HTR-8/SVneo (cell line): Measurements from ENCODE around the gene DIO1.

Source experiments
- DNase-seq: peaks from one replicate; pipeline ENCODE4 v3.0.0; 2011; ENCODE audit warnings: low spot score, mixed read lengths; ENCODE audit not compliant: insufficient read length
- FAIRE-seq: peaks from 2 replicates; lab custom pipeline; 2011; peaks lifted over from hg19 to GRCh38; lab: Jason Lieb, UNC

Gene DIO1

GRCh38 chr1:53936430-53936829 is 42.4 kb downstream of the DIO1 start:
- DNase-seq = no peak
- no peak for FAIRE-seq

- FAIRE-seq (no peak), DNase-seq (no peak)
Measured at GRCh38 chr1:53938136-53938830, 44.3 kb downstream of the DIO1 start.

- FAIRE-seq = no peak
Measured at GRCh38 chr1:53942127-53942957, 48.4 kb downstream of the DIO1 start.

GRCh38 chr1:53943090-53943489 is 49.1 kb downstream of the DIO1 start:
- FAIRE-seq (no peak), DNase-seq (no peak)

More at GRCh38 chr1:53942127-53942957, 48.4 kb downstream of the DIO1 start:
- DNase-seq = no peak

- no peak for DNase-seq
- no peak for FAIRE-seq
Measured at GRCh38 chr1:53943490-53944043, 49.6 kb downstream of the DIO1 start.

- DNase-seq (no peak), FAIRE-seq (no peak)
Measured at GRCh38 chr1:53944469-53945182, 50.6 kb downstream of the DIO1 start.

GRCh38 chr1:53945183-53945432 is 51.1 kb downstream of the DIO1 start:
- DNase-seq (no peak), FAIRE-seq (no peak)

GRCh38 chr1:53945433-53946251 is 51.7 kb downstream of the DIO1 start, which contains the start of gene IFT25:
Gene IFT25 (minus strand): TSS chr1:53945699. CDS start chr1:53940082, 5,617 bp downstream.
- DNase-seq (peak; percentile 85), FAIRE-seq (peak; percentile 9)

- FAIRE-seq (peak; percentile 54), DNase-seq (no peak)
Measured at GRCh38 chr1:53946252-53947171, 52.5 kb downstream of the DIO1 start, which contains the start of gene LRRC42. Gene LRRC42 (plus strand): TSS chr1:53946350. CDS start chr1:53952000, 5,650 bp downstream.

- FAIRE-seq = no peak
Measured at GRCh38 chr1:53947172-53947907, 53.4 kb downstream of the DIO1 start.

GRCh38 chr1:53948291-53948690 is 54.3 kb downstream of the DIO1 start:
- FAIRE-seq (no peak), DNase-seq (no peak)

More at GRCh38 chr1:53947172-53947907, 53.4 kb downstream of the DIO1 start:
- DNase-seq = no peak

GRCh38 chr1:53949023-53949990 is 55.3 kb downstream of the DIO1 start:
- FAIRE-seq = no peak

GRCh38 chr1:53951697-53952096 is 57.7 kb downstream of the DIO1 start:
- DNase-seq (no peak), FAIRE-seq (no peak)

More at GRCh38 chr1:53949023-53949990, 55.3 kb downstream of the DIO1 start:
- DNase-seq = peak; percentile 28

- DNase-seq (no peak), FAIRE-seq (no peak)
Measured at GRCh38 chr1:53954128-53954527, 60.1 kb downstream of the DIO1 start.

- DNase-seq (no peak), FAIRE-seq (no peak)
Measured at GRCh38 chr1:53956308-53957168, 62.6 kb downstream of the DIO1 start.
